HepG2 (cell line): ENCODE measurements around the gene CCRL2. TPM values are rescaled to one million over a fixed set of nuclear protein-coding genes. Genes with fewer than 3 reads are reported as not detected.
A peak's percentile ranks its signal among the peaks of the same experiment; 100 is the strongest.

ENCODE experiments used
- ATAC-seq: fragments of 200-7000 bp; cut with Tn5 transposase; 3 replicates; pipeline ENCODE4 v1.9.1; 2020; ENCODE audit warnings: mild to moderate bottlenecking, moderate library complexity
- BruUV-seq: library from RNA; stranded (reverse); fragments of 400-500 nt; replicated peaks from 2 replicates; lab custom pipeline; 2021; lab: Mats Ljungman, UMichigan
- CTCF ChIA-PET: fragments of 300-600 bp; formaldehyde crosslinking; extraction: SDS; loops from one replicate; lab custom pipeline; 2021; ENCODE audit warnings: low total read pairs, inconsistent platforms, low intra/inter-chr PET ratio; lab: Yijun Ruan, JAX
- POLR2A ChIA-PET: fragments of 350-600 bp; sonication (Branson Sonifier 250); formaldehyde crosslinking; loops from one replicate; lab custom pipeline; 2020; ENCODE audit warnings: antibody characterized with exemption, inconsistent platforms; lab: Yijun Ruan, JAX
- DNase-seq: peaks from one replicate; pipeline ENCODE4 v3.0.0-alpha.2; 2015; ENCODE audit warnings: low spot score
- FAIRE-seq: peaks from 3 replicates; lab custom pipeline; 2011; peaks lifted over from hg19 to GRCh38; lab: Jason Lieb, UNC
- H2AFZ ChIP-seq: one replicate; pipeline ENCODE4 v1.6.1; 2011; ENCODE audit warnings: low read length, inconsistent platforms
- H3K27ac ChIP-seq: fragments of 300-600 bp; 3 replicates; pipeline ENCODE4 v1.8.0; 2011; ENCODE audit warnings: mixed run types, mild to moderate bottlenecking, mixed read lengths, low read length, inconsistent platforms; ENCODE audit not compliant: insufficient read depth; ENCODE audit errors: extremely low read length
- H3K27me3 ChIP-seq, 2 experiments: fragments of 200-600 bp in 1 of 2; 2 replicates in 1 of 2; 3 replicates in 1 of 2; pipeline versions ENCODE4 v1.6.0 to v1.8.0; 2011; ENCODE audit warnings: low read length in 2 of 2, mild to moderate bottlenecking in 2 of 2, moderate library complexity in 2 of 2, inconsistent platforms in 1 of 2; ENCODE audit not compliant: insufficient read depth in 2 of 2, control insufficient read depth in 1 of 2
- H3K36me3 ChIP-seq, 2 experiments: fragments of 200-600 bp in 1 of 2; replicated peaks in 1 of 2; 2 replicates in 1 of 2; 3 replicates in 1 of 2; pipeline versions ENCODE4 v1.5.1 to v1.8.0; 2011; ENCODE audit warnings: low read length in 2 of 2, inconsistent platforms in 1 of 2; ENCODE audit not compliant: insufficient read depth in 2 of 2, control insufficient read depth in 1 of 2
- H3K4me1 ChIP-seq: 2 replicates; pipeline ENCODE4 v1.5.1; 2012; ENCODE audit warnings: low read length, inconsistent platforms; ENCODE audit not compliant: insufficient read depth
- H3K4me2 ChIP-seq: 2 replicates; pipeline ENCODE4 v1.6.0; 2011; ENCODE audit warnings: low read depth, low read length, inconsistent platforms
- H3K4me3 ChIP-seq, 3 experiments: fragments of 200-600 bp in 1 of 3; sonication (generic), shearing (Covaris generic) in 1 of 3; replicated peaks in 1 of 3; 2 replicates each; pipeline ENCODE4 v1.5.1; 2011 to 2016; ENCODE audit warnings: low read length in 3 of 3, inconsistent platforms in 2 of 3, low read depth in 2 of 3, mild to moderate bottlenecking in 2 of 3, control low read depth in 1 of 3, mixed read lengths in 1 of 3; ENCODE audit not compliant: insufficient read depth in 1 of 3
- H3K79me2 ChIP-seq: one replicate; pipeline ENCODE4 v1.6.1; 2011; ENCODE audit warnings: low read length, inconsistent platforms; ENCODE audit not compliant: insufficient read depth
- H3K9ac ChIP-seq: 2 replicates; pipeline ENCODE4 v1.6.0; 2011; ENCODE audit warnings: mild to moderate bottlenecking, low read depth, low read length, inconsistent platforms; ENCODE audit not compliant: insufficient read depth
- H3K9me3 ChIP-seq: 2 replicates; pipeline ENCODE4 v1.5.1; 2012; ENCODE audit warnings: mild to moderate bottlenecking, low read length
- H4K20me1 ChIP-seq: 2 replicates; pipeline ENCODE4 v1.6.0; 2011; ENCODE audit warnings: inconsistent platforms, mild to moderate bottlenecking, low read length, moderate library complexity; ENCODE audit not compliant: insufficient read depth
- CREB1 ChIP-seq, 2 experiments: fragments of 450-650 bp in 1 of 2; IDR thresholded peaks; 2 replicates each; pipeline ENCODE4 v1.6.1; 2016 to 2017; ENCODE audit warnings: control low read depth in 1 of 2, mild to moderate bottlenecking in 1 of 2, missing compliant biosample characterization in 1 of 2, missing genetic modification characterization in 1 of 2
- GATAD1 ChIP-seq: IDR thresholded peaks from 2 replicates; pipeline ENCODE4 v1.6.1; 2016; ENCODE audit warnings: missing genetic modification reagents, missing compliant biosample characterization
- HMGXB4 ChIP-seq, 2 experiments: sonication (generic) in 1 of 2; formaldehyde crosslinking in 1 of 2; IDR thresholded peaks; 2 replicates each; pipeline versions ENCODE4 v1.4.0 to v1.6.1; 2018 to 2020; ENCODE audit warnings: missing genetic modification reagents in 2 of 2, borderline replicate concordance in 1 of 2, low read depth in 1 of 2, mild to moderate bottlenecking in 1 of 2, missing biosample characterization in 1 of 2
- HOXA5 ChIP-seq: sonication (generic); formaldehyde crosslinking; IDR thresholded peaks from 2 replicates; pipeline ENCODE4 v1.4.0; 2020; ENCODE audit warnings: missing genetic modification reagents
- RFX3 ChIP-seq: IDR thresholded peaks from 2 replicates; pipeline ENCODE4 v1.6.1; 2016; ENCODE audit warnings: missing biosample characterization, missing genetic modification reagents
- ZBTB33 ChIP-seq: sonication (generic); formaldehyde crosslinking; IDR thresholded peaks from 2 replicates; pipeline ENCODE4 v1.4.0; 2020; ENCODE audit warnings: missing genetic modification reagents
- ZFP36L2 ChIP-seq: sonication (generic); formaldehyde crosslinking; IDR thresholded peaks from 2 replicates; pipeline ENCODE4 v1.4.0; 2020; ENCODE audit warnings: missing genetic modification reagents
- ZNF225 ChIP-seq: sonication (generic); formaldehyde crosslinking; IDR thresholded peaks from 2 replicates; pipeline ENCODE4 v1.4.0; 2020; ENCODE audit warnings: mild to moderate bottlenecking, missing genetic modification reagents
- ZNF768 ChIP-seq: sonication (generic); formaldehyde crosslinking; IDR thresholded peaks from 2 replicates; pipeline ENCODE4 v1.4.0; 2020; ENCODE audit warnings: missing genetic modification reagents
- ZSCAN30 ChIP-seq: sonication (generic); formaldehyde crosslinking; IDR thresholded peaks from 2 replicates; pipeline ENCODE4 v1.5.0; 2020; ENCODE audit warnings: mild to moderate bottlenecking, missing genetic modification reagents
- WGBS: methylation state at CpG from one replicate; pipeline ENCODE4 v1.1.6; 2017; ENCODE audit warnings: low lambda C conversion rate; 5-methylcytosine and 5-hydroxymethylcytosine counted together
- in situ Hi-C: cut with HindIII; loops from 2 replicates; pipeline ENCODE4 v1.10.0; 2017; ENCODE audit warnings: low pct_unique_long_range_greater_than_20kb; ENCODE audit not compliant: extremely low pct_ligation_motif_present
- intact Hi-C: fragments of 100-400 bp; cut with micrococcal nuclease; formaldehyde crosslinking; loops from one replicate; pipeline ENCODE4 v1.10.0; 2022; ENCODE audit not compliant: unreplicated experiment
- polyA plus RNA-seq, 8 experiments: library from polyadenylated mRNA; depleted of rRNA in 3 of 8; stranded (reverse) in 7 of 8; unstranded in 1 of 8; fragments of >200 nt; fragmentation: Illumina TruSeq in 4 of 8; extraction: Trizol in 4 of 8; gene quantifications; 2 replicates each; pipeline versions ENCODE4 v1.2.1 to v1.2.3, GENCODE V29; 2011 to 2016; ENCODE audit warnings: low read depth in 4 of 8, missing spikeins in 1 of 8, mixed read lengths in 1 of 8; ENCODE audit not compliant: insufficient read depth in 1 of 8
- total RNA-seq, 5 experiments: library from RNA; depleted of rRNA; stranded (reverse); fragments of >200 nt; fragmentation: Illumina TruSeq; extraction: Trizol; gene quantifications; 2 replicates each; pipeline ENCODE4 v1.2.3, GENCODE V29; 2016; ENCODE audit warnings: low read depth in 1 of 5
- TF ChIP-seq, protein P1 (sequence below): sonication (generic); formaldehyde crosslinking; IDR thresholded peaks from 2 replicates; pipeline ENCODE4 v1.8.1; 2023; ENCODE audit warnings: mild to moderate bottlenecking, missing genetic modification reagents
- TF ChIP-seq, protein P2 (sequence below): sonication (generic); formaldehyde crosslinking; IDR thresholded peaks from 2 replicates; pipeline ENCODE4 v1.4.0; 2020; ENCODE audit warnings: low read depth, mild to moderate bottlenecking, missing genetic modification reagents
- TF ChIP-seq, protein P3 (sequence below): sonication (generic); formaldehyde crosslinking; conservative IDR thresholded peaks from 2 replicates; pipeline ENCODE4 v1.4.0; 2020; ENCODE audit warnings: mild to moderate bottlenecking, missing genetic modification reagents, moderate library complexity

CCRL2 gene
- total and polyA plus RNA-seq, 2 of the 13 experiments (the other 11 are each of a cell fraction or from before 2014, with no cell fraction given) = not detected

GRCh38 chr3:46423588-46423987, 16.5 kb downstream of the CCRL2 start:
- DNase-seq = peak; percentile 3
- Histone ChIP-seq H3K4me1 (peaks cover 10% of the 10 kb centered on the region), H3K36me3 (no peaks in the 10 kb centered on the region), H3K4me2 (no peak overlapping the region), H3K27me3 (no peaks in the 10 kb centered on the region; a peak in 1 of 5 replicates), H4K20me1 (no peaks in the 10 kb centered on the region), H3K4me3 (no peak overlapping the region), H2AFZ (no peak overlapping the region), H3K9ac (no peak overlapping the region), H3K27ac (no peak overlapping the region), H3K79me2 (no peaks in the 10 kb centered on the region), H3K9me3 (no peaks in the 10 kb centered on the region)
- no peak for ATAC-seq
- CTCF ChIA-PET = no interaction called here
- FAIRE-seq = no peak
- WGBS = 41% methylated on average over 5 of the region's 5 CpGs
- POLR2A ChIA-PET = no interaction called here
- in situ Hi-C loops = no loop called here
- BruUV-seq = no TSS peak
- intact Hi-C loops = no loop called here
- no peak for TF ChIP-seq GATAD1 (CRISPR knock-in tag)
- no peak for TF ChIP-seq ZNF225 (CRISPR knock-in tag)
- TF ChIP-seq, protein P1, sequence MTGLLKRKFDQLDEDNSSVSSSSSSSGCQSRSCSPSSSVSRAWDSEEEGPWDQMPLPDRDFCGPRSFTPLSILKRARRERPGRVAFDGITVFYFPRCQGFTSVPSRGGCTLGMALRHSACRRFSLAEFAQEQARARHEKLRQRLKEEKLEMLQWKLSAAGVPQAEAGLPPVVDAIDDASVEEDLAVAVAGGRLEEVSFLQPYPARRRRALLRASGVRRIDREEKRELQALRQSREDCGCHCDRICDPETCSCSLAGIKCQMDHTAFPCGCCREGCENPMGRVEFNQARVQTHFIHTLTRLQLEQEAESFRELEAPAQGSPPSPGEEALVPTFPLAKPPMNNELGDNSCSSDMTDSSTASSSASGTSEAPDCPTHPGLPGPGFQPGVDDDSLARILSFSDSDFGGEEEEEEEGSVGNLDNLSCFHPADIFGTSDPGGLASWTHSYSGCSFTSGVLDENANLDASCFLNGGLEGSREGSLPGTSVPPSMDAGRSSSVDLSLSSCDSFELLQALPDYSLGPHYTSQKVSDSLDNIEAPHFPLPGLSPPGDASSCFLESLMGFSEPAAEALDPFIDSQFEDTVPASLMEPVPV (CRISPR knock-in tag) = no peak
- TF ChIP-seq CREB1 (IDR thresholded peaks at IDR 0.05) = no peak
- TF ChIP-seq CREB1 (CRISPR knock-in tag; IDR thresholded peaks at IDR 0.05) = no peak
- no peak for TF ChIP-seq HOXA5 (CRISPR knock-in tag)
- TF ChIP-seq ZBTB33 (CRISPR knock-in tag) = no peak
- TF ChIP-seq RFX3 (CRISPR knock-in tag) = no peak
- no peak for TF ChIP-seq ZSCAN30 (CRISPR knock-in tag)
- TF ChIP-seq, protein P2, sequence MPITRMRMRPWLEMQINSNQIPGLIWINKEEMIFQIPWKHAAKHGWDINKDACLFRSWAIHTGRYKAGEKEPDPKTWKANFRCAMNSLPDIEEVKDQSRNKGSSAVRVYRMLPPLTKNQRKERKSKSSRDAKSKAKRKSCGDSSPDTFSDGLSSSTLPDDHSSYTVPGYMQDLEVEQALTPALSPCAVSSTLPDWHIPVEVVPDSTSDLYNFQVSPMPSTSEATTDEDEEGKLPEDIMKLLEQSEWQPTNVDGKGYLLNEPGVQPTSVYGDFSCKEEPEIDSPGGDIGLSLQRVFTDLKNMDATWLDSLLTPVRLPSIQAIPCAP (CRISPR knock-in tag) = no peak
- TF ChIP-seq, protein P3, sequence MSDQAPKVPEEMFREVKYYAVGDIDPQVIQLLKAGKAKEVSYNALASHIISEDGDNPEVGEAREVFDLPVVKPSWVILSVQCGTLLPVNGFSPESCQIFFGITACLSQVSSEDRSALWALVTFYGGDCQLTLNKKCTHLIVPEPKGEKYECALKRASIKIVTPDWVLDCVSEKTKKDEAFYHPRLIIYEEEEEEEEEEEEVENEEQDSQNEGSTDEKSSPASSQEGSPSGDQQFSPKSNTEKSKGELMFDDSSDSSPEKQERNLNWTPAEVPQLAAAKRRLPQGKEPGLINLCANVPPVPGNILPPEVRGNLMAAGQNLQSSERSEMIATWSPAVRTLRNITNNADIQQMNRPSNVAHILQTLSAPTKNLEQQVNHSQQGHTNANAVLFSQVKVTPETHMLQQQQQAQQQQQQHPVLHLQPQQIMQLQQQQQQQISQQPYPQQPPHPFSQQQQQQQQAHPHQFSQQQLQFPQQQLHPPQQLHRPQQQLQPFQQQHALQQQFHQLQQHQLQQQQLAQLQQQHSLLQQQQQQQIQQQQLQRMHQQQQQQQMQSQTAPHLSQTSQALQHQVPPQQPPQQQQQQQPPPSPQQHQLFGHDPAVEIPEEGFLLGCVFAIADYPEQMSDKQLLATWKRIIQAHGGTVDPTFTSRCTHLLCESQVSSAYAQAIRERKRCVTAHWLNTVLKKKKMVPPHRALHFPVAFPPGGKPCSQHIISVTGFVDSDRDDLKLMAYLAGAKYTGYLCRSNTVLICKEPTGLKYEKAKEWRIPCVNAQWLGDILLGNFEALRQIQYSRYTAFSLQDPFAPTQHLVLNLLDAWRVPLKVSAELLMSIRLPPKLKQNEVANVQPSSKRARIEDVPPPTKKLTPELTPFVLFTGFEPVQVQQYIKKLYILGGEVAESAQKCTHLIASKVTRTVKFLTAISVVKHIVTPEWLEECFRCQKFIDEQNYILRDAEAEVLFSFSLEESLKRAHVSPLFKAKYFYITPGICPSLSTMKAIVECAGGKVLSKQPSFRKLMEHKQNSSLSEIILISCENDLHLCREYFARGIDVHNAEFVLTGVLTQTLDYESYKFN (CRISPR knock-in tag) = no peak
- TF ChIP-seq ZNF768 (CRISPR knock-in tag) = no peak
- no peak for TF ChIP-seq HMGXB4 (CRISPR knock-in tag; IDR thresholded peaks at IDR 0.05; ENCODE audit: borderline replicate concordance in 1 of 2, low read depth in 1 of 2)
- TF ChIP-seq ZFP36L2 = no peak
